ENCODE measurements around the gene INSR. TPM values are rescaled to one million over a fixed set of nuclear protein-coding genes. Genes with fewer than 3 reads are reported as not detected.

The INSR gene
- total and polyA plus RNA-seq, 4 donors = 5.8 to 64.6 (median 20.9) TPM

DNA sequence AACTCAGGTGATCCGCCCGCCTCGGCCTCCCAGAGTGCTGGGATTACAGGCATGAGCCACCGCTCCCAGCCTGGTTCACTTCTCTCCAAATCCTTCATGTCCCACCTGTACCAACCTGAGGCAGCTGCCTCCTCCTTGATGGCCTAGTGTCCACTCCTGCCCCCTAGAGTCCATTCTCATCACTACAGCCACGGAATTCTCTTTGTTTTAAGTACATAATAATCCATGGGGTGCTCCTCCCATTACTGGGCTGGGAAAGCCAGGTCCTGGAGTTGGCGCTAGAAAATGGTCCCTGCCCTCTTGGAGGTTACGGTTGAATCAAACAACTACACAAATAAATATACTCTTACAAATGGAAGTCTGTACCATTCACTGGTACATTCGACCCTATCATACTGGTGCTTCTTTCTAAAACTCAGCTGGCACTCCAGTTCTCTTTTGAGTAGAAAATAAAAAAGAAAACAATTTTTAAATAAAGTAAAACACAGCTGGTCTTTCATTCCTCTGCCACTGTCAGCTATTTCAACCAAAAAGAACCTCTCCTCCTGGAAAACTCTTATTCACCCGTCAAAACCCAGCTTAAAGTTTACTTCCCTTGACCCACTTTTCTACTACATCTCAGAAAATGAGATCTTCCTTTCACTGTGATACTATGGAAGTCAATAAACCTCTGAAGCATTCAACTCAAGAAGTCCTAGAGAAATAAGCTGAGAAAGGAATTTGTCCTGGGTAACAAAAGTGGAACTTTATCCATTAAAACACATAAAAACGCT, 32.1 kb upstream of the INSR start:
- DNase-seq (no peak), ATAC-seq (ENCODE audit: insufficient read depth, low FRiP score) (no peak)
- TF ChIP-seq, protein P1, sequence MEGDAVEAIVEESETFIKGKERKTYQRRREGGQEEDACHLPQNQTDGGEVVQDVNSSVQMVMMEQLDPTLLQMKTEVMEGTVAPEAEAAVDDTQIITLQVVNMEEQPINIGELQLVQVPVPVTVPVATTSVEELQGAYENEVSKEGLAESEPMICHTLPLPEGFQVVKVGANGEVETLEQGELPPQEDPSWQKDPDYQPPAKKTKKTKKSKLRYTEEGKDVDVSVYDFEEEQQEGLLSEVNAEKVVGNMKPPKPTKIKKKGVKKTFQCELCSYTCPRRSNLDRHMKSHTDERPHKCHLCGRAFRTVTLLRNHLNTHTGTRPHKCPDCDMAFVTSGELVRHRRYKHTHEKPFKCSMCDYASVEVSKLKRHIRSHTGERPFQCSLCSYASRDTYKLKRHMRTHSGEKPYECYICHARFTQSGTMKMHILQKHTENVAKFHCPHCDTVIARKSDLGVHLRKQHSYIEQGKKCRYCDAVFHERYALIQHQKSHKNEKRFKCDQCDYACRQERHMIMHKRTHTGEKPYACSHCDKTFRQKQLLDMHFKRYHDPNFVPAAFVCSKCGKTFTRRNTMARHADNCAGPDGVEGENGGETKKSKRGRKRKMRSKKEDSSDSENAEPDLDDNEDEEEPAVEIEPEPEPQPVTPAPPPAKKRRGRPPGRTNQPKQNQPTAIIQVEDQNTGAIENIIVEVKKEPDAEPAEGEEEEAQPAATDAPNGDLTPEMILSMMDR (IDR thresholded peaks at IDR 0.05; ENCODE audit: control extremely low read depth, extremely low read depth) = no peak

DNA sequence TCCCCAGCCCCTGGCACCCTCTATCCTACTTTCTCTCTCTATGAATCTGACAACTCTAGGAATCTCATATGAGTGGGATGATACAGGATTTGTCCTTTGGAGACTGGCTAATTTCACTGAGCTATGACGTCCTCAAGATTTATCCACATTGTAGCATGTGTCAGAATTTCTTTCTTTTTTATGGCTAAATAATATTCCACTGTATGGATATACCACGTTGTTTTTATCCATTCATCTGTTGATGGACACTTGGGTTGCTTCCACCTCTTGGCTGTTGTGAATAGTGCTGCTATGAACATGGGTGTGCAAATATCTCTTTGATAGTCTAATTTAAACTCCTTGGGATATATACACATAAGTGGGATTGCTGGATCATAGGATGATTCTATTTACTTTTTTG, 24.0 kb upstream of the INSR start:
- H3K27me3 ChIP-seq (ENCODE audit: control insufficient read depth in 3 of 3, insufficient read depth in 3 of 3, low read length in 2 of 3) = no peaks in the 10 kb centered on the region

More for the DNA sequence above, 32.1 kb upstream of the INSR start:
- no peaks in the 10 kb centered on the region for H3K9me3 ChIP-seq (ENCODE audit: control insufficient read depth in 4 of 4, insufficient read depth in 3 of 4, low read length in 3 of 4)
- no peak overlapping the region for H3K4me3 ChIP-seq
- no peak overlapping the region for H3K27ac ChIP-seq (ENCODE audit: low read depth in 1 of 2, low read length in 1 of 2)
- WGBS, 2 donors = 78 to 80% methylated on average over 9 to 10 of the region's 10 CpGs
- H3K36me3 ChIP-seq (ENCODE audit: control insufficient read depth in 4 of 4, insufficient read depth in 4 of 4, low read length in 4 of 4) = no peaks in the 10 kb centered on the region
- H3K27me3 ChIP-seq (ENCODE audit: control insufficient read depth in 3 of 3, insufficient read depth in 3 of 3, low read length in 2 of 3) = no peaks in the 10 kb centered on the region
- H3K9ac ChIP-seq (ENCODE audit: insufficient read depth in 1 of 2, low read length in 2 of 2) = no peak overlapping the region
- H3K4me1 ChIP-seq (ENCODE audit: control insufficient read depth in 5 of 5, insufficient read depth in 5 of 5, low read length in 5 of 5) = no peaks in the 10 kb centered on the region

DNA sequence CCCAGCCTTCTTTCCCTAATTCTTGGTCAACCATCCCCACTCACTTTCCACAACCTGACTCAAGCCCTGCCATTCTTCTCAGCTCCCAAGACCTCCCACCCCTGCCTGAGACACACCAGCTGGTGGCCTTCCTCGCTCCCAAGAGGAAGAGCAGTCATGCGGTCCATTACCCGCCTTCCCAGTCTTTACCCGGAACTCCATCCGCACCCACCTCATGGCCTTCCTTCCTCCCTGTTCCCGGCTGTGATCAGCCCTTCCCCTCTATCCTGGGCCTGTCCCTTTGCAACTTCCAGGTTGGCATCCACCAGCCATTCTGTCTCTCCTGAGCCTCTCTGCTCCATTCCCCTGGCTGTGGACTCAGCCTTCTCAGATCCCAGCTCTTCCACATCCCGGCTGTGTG, 18.6 kb upstream of the INSR start:
- Histone ChIP-seq H3K27me3 (ENCODE audit: control insufficient read depth in 3 of 3, insufficient read depth in 3 of 3, low read length in 2 of 3) (no peaks in the 10 kb centered on the region), H3K4me1 (ENCODE audit: control insufficient read depth in 5 of 5, insufficient read depth in 5 of 5, low read length in 5 of 5) (no peaks in the 10 kb centered on the region), H3K9me3 (ENCODE audit: control insufficient read depth in 4 of 4, insufficient read depth in 3 of 4, low read length in 3 of 4) (peaks cover 0 to 5% (median 0%) of the 10 kb centered on the region in 4 donors), H3K4me3 (no peak overlapping the region), H3K9ac (ENCODE audit: insufficient read depth in 1 of 2, low read length in 2 of 2) (no peak overlapping the region), H3K27ac (ENCODE audit: low read depth in 1 of 2, low read length in 1 of 2) (no peak overlapping the region), H3K36me3 (ENCODE audit: control insufficient read depth in 4 of 4, insufficient read depth in 4 of 4, low read length in 4 of 4) (no peaks in the 10 kb centered on the region)
- TF ChIP-seq, protein P1 (IDR thresholded peaks at IDR 0.05; ENCODE audit: control extremely low read depth, extremely low read depth) = no peak
- ATAC-seq (ENCODE audit: insufficient read depth, low FRiP score) (no peak), DNase-seq (no peak)
- 68 to 74% methylated on average over 7 of the region's 7 CpGs for WGBS, 2 donors

More for the DNA sequence above, 24.0 kb upstream of the INSR start:
- Histone ChIP-seq H3K4me3 (no peak overlapping the region), H3K9ac (ENCODE audit: insufficient read depth in 1 of 2, low read length in 2 of 2) (no peak overlapping the region), H3K4me1 (ENCODE audit: control insufficient read depth in 5 of 5, insufficient read depth in 5 of 5, low read length in 5 of 5) (no peaks in the 10 kb centered on the region), H3K9me3 (ENCODE audit: control insufficient read depth in 4 of 4, insufficient read depth in 3 of 4, low read length in 3 of 4) (peaks cover 0 to 5% (median 0%) of the 10 kb centered on the region in 4 donors), H3K27ac (ENCODE audit: low read depth in 1 of 2, low read length in 1 of 2) (no peak overlapping the region), H3K36me3 (ENCODE audit: control insufficient read depth in 4 of 4, insufficient read depth in 4 of 4, low read length in 4 of 4) (no peaks in the 10 kb centered on the region)
- 46 to 48% methylated on average over 2 of the region's 2 CpGs for WGBS, 2 donors
- ATAC-seq (ENCODE audit: insufficient read depth, low FRiP score) (no peak), DNase-seq (no peak)
- TF ChIP-seq, protein P1 (IDR thresholded peaks at IDR 0.05; ENCODE audit: control extremely low read depth, extremely low read depth) = no peak

Measured in lung (tissue), 12 donors.